GM12872 (cell line): ENCODE data around the gene TET1.

Experiments
- TF ChIP-seq, protein P1 (sequence below): IDR thresholded peaks from 3 replicates; pipeline ENCODE4 v1.5.1; 2011; ENCODE audit warnings: low read depth, mild to moderate bottlenecking, low read length, moderate library complexity; ENCODE audit not compliant: insufficient read depth

The TET1 gene

DNA sequence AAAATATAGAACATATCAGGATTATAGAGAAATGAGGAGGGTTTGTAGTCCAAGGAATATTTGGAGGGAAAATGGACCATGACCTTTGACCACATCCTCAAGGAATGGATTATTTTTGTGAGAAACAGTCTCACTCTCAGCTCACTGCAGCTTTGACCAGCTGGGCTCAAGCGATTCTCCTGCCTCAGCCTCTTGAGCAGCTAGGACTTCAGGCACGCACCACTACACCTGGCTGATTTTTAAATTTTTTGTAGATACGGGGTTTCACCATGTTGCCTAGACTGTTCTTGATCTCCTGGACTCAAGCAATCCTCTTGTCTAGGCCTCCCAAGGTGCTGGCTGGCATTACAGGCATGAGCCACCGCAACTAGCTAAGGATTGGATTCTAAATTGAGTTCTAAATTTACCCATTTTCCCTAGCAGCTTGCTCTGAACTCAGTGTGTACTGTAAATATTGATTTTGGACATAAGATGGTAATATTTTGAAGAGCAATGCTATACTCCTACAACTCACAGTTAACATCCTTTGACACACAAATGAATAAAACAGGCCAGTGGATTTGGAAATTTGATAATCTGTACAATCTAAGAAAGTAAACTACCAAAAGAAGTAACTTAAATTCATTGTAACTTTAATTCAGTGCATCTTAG is 73.8 kb downstream of the TET1 start:
- TF ChIP-seq, protein P1, sequence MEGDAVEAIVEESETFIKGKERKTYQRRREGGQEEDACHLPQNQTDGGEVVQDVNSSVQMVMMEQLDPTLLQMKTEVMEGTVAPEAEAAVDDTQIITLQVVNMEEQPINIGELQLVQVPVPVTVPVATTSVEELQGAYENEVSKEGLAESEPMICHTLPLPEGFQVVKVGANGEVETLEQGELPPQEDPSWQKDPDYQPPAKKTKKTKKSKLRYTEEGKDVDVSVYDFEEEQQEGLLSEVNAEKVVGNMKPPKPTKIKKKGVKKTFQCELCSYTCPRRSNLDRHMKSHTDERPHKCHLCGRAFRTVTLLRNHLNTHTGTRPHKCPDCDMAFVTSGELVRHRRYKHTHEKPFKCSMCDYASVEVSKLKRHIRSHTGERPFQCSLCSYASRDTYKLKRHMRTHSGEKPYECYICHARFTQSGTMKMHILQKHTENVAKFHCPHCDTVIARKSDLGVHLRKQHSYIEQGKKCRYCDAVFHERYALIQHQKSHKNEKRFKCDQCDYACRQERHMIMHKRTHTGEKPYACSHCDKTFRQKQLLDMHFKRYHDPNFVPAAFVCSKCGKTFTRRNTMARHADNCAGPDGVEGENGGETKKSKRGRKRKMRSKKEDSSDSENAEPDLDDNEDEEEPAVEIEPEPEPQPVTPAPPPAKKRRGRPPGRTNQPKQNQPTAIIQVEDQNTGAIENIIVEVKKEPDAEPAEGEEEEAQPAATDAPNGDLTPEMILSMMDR = no peak

DNA sequence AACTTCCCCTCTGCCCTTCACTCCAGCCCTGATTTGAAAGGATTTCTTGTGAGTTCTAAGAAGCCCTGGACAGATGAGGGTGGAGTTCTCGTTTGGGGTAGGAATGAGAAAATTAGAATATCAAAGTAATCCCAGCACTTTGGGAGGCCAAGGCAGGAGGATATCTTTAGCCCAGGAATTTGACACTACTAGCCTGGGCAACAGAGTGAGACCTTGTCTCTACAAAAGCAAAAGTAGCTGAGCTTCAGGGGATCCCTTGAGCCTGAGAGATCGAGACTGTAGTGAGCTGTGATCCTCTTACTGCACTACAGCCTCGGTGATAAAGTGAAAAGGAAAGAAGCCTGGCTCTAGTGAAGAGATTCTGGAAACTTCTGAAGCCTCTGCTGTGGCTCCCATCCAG is 76.2 kb downstream of the TET1 start:
- TF ChIP-seq, protein P1 = no peak

DNA sequence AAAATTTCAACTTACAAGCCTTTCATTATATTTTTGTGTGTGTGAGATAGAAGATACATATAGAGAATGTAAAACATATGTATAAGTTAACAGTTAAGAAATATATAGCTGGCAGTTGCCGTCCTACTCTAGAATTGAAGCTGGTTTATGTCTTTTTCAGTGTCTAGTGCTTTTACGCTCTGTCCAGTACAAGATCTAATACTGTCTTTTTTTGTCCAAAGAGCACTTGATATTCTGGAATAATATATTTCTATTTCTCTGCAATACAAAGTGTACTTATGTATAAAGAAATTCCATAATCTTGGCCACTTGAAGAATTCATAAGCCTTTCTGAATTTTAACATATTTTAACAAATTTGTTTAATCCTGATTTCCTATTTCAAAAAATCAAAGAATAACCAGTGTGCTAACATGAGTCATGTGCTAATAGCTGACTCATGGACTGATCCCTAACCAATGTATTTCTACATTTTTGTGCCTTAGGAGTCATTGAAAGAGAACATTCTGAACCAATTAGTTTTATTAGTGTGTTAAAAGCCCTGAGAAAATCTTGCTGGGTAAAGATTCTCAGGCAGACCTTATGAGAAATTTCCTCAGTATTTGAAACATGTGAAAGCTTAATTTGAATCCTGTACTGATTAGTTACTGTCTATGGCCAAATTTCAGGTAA is 87.7 kb downstream of the TET1 start:
- TF ChIP-seq, protein P1 = no peak

DNA sequence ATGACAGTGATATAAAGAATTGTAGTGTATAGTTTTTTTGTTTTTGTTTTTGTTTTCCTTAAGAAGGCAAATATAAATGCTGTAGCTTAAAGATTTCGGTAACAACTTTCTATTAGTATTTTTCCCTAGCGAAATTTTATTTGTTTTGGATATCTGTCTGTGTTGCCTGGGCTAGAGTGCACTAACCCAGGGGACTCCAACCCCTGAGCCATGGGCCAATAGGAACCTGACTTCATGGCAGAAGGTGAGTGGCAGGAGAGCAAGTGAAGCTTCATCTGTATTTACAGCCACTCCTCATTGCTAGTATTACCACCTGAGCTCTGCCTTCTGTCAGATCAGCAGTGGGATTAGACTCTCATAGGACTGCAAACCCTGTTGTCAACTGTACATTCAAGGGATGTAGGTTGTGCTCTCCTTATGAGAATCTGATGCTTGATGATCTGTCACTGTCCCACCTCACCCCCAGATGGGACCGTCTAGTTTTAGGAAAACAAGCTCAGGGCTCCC is 95.5 kb downstream of the TET1 start:
- TF ChIP-seq, protein P1 = no peak

DNA sequence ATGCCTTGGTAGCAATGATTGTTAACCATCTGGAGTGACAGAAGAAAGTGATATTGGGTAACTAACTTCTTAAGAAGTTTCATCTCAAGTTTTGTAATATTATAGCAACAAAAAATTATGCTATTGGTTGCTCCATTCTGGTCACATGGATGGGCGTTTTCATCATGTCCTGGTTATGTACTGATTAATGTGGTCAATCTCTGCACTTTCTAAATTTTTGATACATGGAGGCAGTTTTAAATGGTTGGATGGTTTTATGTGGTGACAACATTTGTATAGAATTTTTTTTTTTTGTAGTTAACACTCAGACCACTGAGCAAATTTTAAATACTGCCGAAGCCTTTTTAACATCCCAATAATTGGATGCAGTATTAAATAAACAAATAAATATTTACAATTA is 105.7 kb downstream of the TET1 start:
- TF ChIP-seq, protein P1 = no peak

DNA sequence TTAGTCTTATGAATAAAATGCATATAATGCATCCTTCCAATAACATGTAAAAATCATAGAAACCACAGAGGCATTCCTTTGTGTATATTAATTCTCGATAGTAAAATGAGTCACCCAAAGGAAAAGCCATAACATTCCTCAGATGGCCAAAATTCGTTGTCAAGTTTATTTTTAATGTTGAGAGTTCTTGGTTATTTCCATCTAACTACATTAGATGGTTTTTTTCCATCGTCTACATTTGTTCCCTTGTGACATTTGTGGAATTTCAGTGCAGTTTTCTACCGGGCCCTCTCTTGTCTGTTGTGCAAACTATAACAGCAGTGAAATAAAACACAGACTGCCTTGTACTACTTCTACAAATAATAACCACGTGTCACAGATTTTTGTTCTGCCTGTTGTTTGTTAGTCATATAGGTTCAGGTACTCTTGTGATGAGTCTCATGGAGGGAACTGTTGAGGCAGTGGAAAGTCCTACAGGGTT is 106.2 kb downstream of the TET1 start:
- TF ChIP-seq, protein P1 = no peak

DNA sequence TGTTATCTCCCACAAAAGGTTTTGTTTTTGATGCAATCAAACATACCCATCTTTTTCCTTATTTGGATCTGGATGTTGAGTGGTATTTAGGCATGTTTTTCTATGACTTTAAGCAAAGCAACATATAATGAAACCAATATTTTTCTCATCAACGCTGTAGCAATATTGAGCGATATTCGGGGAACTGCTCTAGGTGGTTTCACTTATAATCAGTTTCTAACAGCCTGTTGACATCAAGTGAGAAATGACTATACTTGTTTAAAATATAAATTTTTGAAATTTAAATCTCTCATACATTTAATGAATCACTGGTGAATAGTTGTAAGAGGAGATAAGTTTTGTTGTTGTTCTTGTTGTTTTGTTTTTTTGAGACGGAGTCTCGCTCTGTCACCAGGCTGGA is 108.1 kb downstream of the TET1 start:
- TF ChIP-seq, protein P1 = no peak
